Measurements from ENCODE around the gene PDZRN3. TPM values are rescaled to one million over a fixed set of nuclear protein-coding genes. Genes with fewer than 3 reads are reported as not detected.

The PDZRN3 gene
- total RNA-seq, 1 donor from 2014 or later, result 16.0 TPM

DNA sequence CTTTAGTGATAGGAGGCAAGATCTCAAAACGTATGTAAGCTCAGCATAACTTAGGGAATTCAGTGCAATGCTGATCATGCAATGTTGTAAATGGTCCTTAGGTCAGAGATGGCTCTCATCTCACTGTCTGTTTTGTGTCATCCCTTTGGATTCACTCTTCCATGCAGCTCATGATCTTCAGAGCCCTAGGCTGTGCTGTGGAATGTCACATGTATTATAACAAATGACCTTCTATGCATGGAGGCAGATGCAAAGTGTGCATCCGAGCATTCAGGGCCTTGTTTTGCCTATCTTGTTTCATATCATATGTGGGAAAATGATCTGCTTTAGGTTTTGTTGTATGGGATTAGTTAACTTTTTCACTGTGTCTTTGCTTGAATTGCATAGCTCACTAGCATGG is 40.5 kb upstream of the PDZRN3 start:
- Histone ChIP-seq H3K27me3 (ENCODE audit: low read depth) (no peaks in the 10 kb centered on the region), H3K9me3 (no peaks in the 10 kb centered on the region), H3K4me3 (no peak overlapping the region), H3K4me1 (no peaks in the 10 kb centered on the region), H3K27ac (no peak overlapping the region), H3K36me3 (no peaks in the 10 kb centered on the region)
- TF ChIP-seq CTCF (IDR thresholded peaks at IDR 0.05), result no peak
- intact Hi-C loops (cut with DNase I), result no loop called here
- no peak for ATAC-seq
- no peak for DNase-seq

- Histone ChIP-seq H3K27me3 (ENCODE audit: low read depth) (no peaks in the 10 kb centered on the region), H3K4me1 (no peaks in the 10 kb centered on the region), H3K27ac (no peak overlapping the region), H3K36me3 (no peaks in the 10 kb centered on the region), H3K4me3 (no peak overlapping the region), H3K9me3 (no peaks in the 10 kb centered on the region)
- DNase-seq (no peak), ATAC-seq (no peak)
- TF ChIP-seq CTCF (IDR thresholded peaks at IDR 0.05), result no peak
- intact Hi-C loops (cut with DNase I), result no loop called here
These were observed 39.6 kb upstream of the PDZRN3 start for GRCh38 chr3:73664389-73664788.

DNA sequence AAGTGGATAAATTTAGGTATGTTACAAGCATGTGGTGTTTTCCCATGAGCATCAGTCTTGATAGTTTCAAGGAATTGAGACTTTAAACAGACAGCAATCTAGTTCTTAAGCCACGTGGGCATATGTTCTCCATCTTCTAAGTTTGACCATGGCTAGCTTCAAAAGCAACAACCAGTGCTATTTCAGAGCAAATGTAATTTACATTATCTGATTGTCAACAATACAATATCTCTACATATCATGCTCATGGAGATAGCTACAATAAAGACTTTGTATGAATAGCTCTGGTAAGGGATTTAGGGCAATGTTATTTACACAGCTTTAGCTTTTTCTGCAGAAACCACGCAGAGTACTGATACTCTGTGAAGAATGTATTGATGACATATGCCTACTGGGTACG is 38.8 kb upstream of the PDZRN3 start:
- TF ChIP-seq CTCF (IDR thresholded peaks at IDR 0.05), result no peak

GRCh38 chr3:73661265-73661664 is 36.5 kb upstream of the PDZRN3 start:
- Histone ChIP-seq H3K27ac (no peak overlapping the region), H3K36me3 (no peaks in the 10 kb centered on the region), H3K9me3 (no peaks in the 10 kb centered on the region), H3K4me3 (no peak overlapping the region), H3K4me1 (no peaks in the 10 kb centered on the region), H3K27me3 (ENCODE audit: low read depth) (no peaks in the 10 kb centered on the region)
- TF ChIP-seq CTCF (IDR thresholded peaks at IDR 0.05), result no peak
- no peak for DNase-seq
- no peak for ATAC-seq
- intact Hi-C loops (cut with DNase I), result no loop called here

More for the DNA sequence above, 38.8 kb upstream of the PDZRN3 start:
- Histone ChIP-seq H3K4me1 (no peaks in the 10 kb centered on the region), H3K4me3 (no peak overlapping the region), H3K27ac (no peak overlapping the region), H3K36me3 (no peaks in the 10 kb centered on the region), H3K27me3 (ENCODE audit: low read depth) (no peaks in the 10 kb centered on the region), H3K9me3 (no peaks in the 10 kb centered on the region)
- no peak for ATAC-seq
- intact Hi-C loops (cut with DNase I), result no loop called here
- no peak for DNase-seq

- H3K9me3 ChIP-seq, result no peaks in the 10 kb centered on the region
- no peak for TF ChIP-seq CTCF (IDR thresholded peaks at IDR 0.05)
- no peaks in the 10 kb centered on the region for H3K27me3 ChIP-seq (ENCODE audit: low read depth)
- no peak overlapping the region for H3K27ac ChIP-seq
- no peak overlapping the region for H3K4me3 ChIP-seq
- DNase-seq (no peak), ATAC-seq (no peak)
- no peaks in the 10 kb centered on the region for H3K4me1 ChIP-seq
- H3K36me3 ChIP-seq, result no peaks in the 10 kb centered on the region
- intact Hi-C loops (cut with DNase I), result no loop called here
These were observed 33.5 kb upstream of the PDZRN3 start for GRCh38 chr3:73658227-73658626.

DNA sequence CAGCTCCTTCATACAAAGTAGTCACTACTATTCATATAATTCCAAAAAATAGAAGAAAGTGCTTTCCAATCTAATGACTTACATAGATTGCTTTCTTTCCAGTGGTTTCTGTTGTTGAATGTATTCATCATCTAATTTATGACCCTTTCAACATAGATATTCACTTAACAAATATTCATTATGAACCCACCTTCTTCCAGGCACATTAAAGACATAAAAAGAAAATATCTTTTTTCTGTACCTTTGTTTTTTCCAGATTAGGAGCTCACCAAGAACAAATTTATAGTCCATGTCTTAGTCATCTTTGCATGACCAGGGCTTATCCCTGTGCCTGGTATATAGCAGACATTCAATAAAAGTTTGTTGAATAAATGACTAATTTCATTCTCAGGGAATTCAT is 32.4 kb upstream of the PDZRN3 start:
- ATAC-seq, result no peak
- no peak overlapping the region for H3K27ac ChIP-seq
- no peak for TF ChIP-seq CTCF (IDR thresholded peaks at IDR 0.05)

More for the DNA sequence above, 32.4 kb upstream of the PDZRN3 start:
- no peaks in the 10 kb centered on the region for H3K36me3 ChIP-seq
- no peaks in the 10 kb centered on the region for H3K9me3 ChIP-seq
- intact Hi-C loops (cut with DNase I), result no loop called here
- no peak overlapping the region for H3K4me3 ChIP-seq
- H3K27me3 ChIP-seq (ENCODE audit: low read depth), result no peaks in the 10 kb centered on the region
- no peaks in the 10 kb centered on the region for H3K4me1 ChIP-seq
- no peak for DNase-seq
